PC-9 (cell line): ENCODE measurements around the gene TMCC1.

Experiments
- CTCF ChIP-seq: fragments of 200-600 bp; sonication (generic); conservative IDR thresholded peaks from 2 replicates; pipeline ENCODE4 v1.6.1; 2017; ENCODE audit warnings: mixed run types, antibody characterized with exemption, mild to moderate bottlenecking, moderate library complexity
- EZH2 ChIP-seq: fragments of 200-600 bp; sonication (generic); IDR thresholded peaks from 2 replicates; pipeline ENCODE4 v1.8.0; 2017; ENCODE audit warnings: antibody characterized with exemption, low read depth

- TF ChIP-seq EZH2, result no peak
- no peak for TF ChIP-seq CTCF
Observed at GRCh38 chr3:129657261-129658046, 236.1 kb downstream of the TMCC1 start.
